ENCODE measurements around the gene MRPL44.
"Not testable (repeated sequence)": the region's sequence is repeated elsewhere in the genome, so short reads cannot be mapped to it uniquely, and the experiment has no call there.

Gene MRPL44

GRCh38 chr2:223973606-223974005 is 16.3 kb downstream of the MRPL44 start:
- no peak for DNase-seq

DNA sequence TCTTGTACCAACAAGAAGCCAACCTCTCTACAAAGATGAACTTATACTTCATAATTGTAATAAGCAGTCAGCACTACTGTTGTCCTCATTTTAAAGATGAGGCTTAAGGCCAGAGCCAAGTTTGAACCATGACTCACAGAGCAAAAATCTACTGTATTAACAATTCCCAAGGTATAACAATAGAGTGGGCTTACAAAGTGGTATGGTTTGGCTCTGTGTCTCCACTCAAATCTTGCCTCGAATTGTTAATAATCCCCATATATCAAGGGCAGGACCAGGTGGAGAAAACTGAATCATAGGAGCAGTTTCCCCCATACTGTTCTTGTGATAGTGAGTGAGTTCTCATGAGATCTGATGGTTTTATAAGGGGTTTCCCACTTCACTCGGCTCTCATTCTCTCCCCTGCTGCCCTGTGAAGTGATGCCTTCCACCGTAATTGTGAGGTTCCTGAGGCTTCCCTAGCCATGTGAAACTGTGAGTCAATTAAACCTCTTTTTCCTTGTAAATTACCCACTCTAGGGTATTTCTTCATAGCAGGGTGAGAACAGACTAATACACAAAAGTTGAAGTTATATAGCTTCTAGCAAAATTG is 19.5 kb downstream of the MRPL44 start:
- DNase-seq, result no peak

DNA sequence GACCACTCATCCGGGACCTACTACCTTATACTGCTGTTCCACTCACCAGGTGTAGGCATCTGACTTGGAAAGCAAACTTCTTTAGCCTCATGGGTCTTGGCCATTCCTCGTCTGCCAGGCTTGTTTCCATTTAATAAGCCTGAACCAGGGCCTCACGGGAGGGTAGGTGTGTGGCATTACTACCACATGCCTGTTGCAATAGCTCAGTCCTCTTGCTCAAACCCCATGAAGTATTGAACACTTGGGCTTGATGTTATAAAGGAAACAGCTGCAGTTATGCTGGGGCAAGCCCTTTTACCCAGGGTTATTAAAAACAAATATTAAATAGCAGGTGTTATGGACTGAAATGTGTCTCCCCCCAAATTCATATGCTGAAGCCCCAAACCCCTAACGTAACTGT is 21.2 kb downstream of the MRPL44 start:
- DNase-seq, result no peak

- DNase-seq, result no peak
Measured at GRCh38 chr2:223979730-223980396, 22.6 kb downstream of the MRPL44 start.

- no peak for DNase-seq
Measured at GRCh38 chr2:223980397-223980735, 23.1 kb downstream of the MRPL44 start.

GRCh38 chr2:223980803-223981202 is 23.5 kb downstream of the MRPL44 start:
- no peak for DNase-seq

- DNase-seq, result no peak
Measured at GRCh38 chr2:223981241-223981640, 24.0 kb downstream of the MRPL44 start.

- no peak for DNase-seq
Measured at GRCh38 chr2:223989206-223989855, 32.1 kb downstream of the MRPL44 start.

DNA sequence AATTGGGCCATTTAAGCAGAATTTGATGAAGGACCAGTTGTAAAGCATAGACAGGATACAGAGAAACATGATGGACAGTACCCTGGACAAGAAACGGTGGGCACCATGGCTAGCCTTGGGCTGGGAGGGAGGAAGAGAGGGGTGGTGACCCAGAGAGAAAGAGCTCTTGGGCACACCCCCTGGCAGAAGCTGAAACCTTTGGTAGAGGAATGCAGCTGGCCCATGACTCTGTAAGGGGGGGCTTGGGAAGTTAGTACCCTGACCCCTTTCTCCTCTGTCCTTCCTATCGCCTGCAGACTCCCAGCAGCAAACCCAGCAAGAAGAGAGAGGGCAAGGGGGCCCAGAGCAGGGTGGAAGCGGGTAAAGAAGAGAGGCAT is 32.6 kb downstream of the MRPL44 start:
- no peak for DNase-seq

DNA sequence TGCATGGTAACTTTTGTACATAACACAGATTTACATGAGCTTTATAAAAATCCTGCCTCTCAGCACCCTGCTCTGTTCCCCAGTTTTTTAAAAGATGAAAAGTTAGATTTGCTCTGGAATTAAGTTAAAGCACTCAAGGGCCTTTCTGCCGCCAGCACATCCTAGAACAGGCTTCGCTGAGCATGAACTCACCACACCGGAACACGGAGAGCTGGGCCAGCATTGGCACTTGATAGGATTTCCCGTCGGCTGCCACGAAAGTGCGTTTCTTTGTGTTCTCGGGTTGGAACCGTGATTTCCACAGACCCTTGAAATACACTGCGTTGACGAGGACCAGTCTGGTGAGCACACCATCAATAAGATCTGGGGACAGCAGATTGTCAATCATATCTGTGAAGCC is 34.3 kb downstream of the MRPL44 start:
- DNase-seq, result no peak

DNA sequence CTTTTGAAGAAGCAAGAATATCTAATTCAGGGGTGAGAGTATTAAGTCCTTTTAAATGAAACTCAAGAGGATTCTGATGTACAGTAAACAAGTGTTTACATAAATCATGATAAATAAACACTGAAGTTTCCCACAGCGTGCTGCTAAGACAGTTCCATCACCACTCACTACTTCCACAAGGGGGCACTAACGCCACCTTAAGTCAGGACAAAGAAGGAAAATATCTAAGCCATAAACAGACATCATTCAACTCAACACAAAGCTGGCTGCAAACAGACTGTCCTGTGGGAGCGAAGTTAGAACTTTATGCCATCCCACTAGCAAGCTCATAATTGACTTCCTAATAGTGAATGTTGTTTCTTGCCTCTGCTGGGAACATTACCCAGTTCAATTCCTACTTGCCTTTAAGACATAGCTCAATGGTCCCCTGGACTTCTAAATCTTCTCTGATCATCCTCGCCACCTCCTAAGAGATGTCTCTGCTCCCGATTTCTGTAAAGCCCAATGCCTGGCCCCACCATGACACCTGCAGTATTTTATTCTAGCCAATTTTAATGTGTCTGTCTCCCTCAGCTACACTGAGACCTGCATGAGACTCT is 36.5 kb downstream of the MRPL44 start:
- DNase-seq, result peak; percentile 50

DNA sequence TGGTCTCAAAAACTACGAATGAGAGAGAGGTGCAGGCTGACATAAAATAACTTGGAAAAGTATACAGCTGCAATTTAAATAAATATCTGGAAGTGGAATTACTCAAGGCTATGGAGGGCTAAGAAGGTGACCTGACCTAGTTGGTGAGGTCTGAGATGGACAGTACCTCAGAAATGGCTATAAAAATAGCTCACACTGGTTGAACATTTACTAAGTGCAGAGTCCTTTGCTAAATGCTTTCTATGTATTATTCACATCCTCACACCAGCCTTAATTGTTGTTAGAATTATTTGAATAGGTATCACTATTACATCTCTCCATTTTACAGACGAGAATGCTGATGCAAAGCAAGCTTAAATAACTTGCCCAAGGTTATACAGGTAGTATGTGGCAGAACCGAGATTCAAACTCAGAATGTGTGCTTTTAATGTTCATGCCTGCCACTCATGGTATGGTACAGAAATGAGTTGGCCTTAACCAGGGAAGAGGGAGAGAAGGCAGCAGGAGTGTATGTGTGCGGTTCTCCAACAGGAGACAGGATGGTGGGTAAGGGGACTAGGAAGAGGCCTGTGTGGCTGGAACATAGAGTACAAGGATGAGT is 37.4 kb downstream of the MRPL44 start:
- no peak for DNase-seq

GRCh38 chr2:223995569-223995968 is 38.3 kb downstream of the MRPL44 start:
- DNase-seq, result no peak

GRCh38 chr2:223996391-223996790 is 39.1 kb downstream of the MRPL44 start:
- no peak for DNase-seq

- DNase-seq, result no peak
Measured at GRCh38 chr2:223997938-223998337, 40.7 kb downstream of the MRPL44 start.

- DNase-seq, result no peak
Measured at GRCh38 chr2:223998948-223999347, 41.7 kb downstream of the MRPL44 start.

GRCh38 chr2:223999862-224000261 is 42.6 kb downstream of the MRPL44 start:
- DNase-seq, result no peak

DNA sequence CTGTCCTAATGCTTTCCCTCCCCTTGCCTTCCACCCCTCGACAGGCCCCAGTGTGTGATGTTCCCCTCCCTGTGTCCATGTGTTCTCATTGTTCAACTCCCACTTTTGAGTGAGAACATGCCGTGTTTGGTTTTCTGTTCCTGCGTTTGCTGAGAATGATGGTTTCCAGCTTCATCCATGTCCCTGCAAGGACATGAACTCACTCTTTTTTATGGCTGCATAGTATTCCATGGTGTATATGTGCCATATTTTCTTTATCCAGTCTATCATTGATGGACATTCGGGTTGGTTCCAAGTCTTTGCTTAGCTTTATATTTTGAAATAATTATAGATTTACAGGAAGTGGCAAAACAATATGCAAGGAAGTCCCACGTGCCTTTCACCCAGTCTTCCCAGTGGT is 43.4 kb downstream of the MRPL44 start:
- not testable (repeated sequence) for DNase-seq

- DNase-seq, result no peak
Measured at GRCh38 chr2:224004105-224004695, 46.9 kb downstream of the MRPL44 start.

- no peak for DNase-seq
Measured at GRCh38 chr2:224008702-224009261, 51.5 kb downstream of the MRPL44 start.

- no peak for DNase-seq
Measured at GRCh38 chr2:224009605-224010315, 52.5 kb downstream of the MRPL44 start.

DNA sequence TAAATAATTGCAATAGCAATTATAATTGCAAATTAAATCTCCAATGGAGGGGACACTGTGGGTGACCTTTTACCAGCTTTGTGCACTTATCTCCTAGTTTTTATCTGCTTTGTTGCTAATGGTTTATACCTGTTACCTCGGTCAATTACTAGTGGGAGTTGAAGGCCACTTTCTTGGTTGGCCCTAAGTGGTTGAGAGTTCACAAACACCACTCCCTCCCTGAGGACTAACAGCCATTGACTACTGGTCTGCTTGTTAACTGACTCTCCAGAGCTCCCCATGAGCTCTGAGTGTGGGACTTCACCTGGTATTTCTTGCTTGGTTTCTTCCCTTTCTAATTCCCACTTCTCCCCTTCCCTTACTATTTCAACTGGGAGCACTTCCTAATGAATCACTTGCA is 54.6 kb downstream of the MRPL44 start:
- no peak for DNase-seq

Measured in stimulated activated naive CD4-positive, alpha-beta T cell treated with Interleukin-2 at 50 U/mL for 16 hours (primary cell).